ENCODE results near the gene CLCN1. TPM values are rescaled to one million over a fixed set of nuclear protein-coding genes. Genes with fewer than 3 reads are reported as not detected.

CLCN1 gene
- polyA plus RNA-seq, 3 donors = 0.04 to 0.76 (median 0.11) TPM

- Histone ChIP-seq H3K4me2 (replicated peaks; ENCODE audit: extremely low read depth, low read length, poor library complexity, severe bottlenecking) (no peak overlapping the region), H3K9ac (ENCODE audit: insufficient read depth, low read length, poor library complexity, severe bottlenecking) (no peak overlapping the region), H3K36me3 (replicated peaks in 1 of 2; ENCODE audit: control insufficient read depth in 1 of 2, insufficient read depth in 2 of 2, low read length in 2 of 2) (peaks cover 60 to 72% of the 10 kb centered on the region in 2 donors), H3K27ac (ENCODE audit: low read depth in 1 of 2, low read length in 2 of 2) (peak overlapping the region; percentile 10 to 99), H3K79me2 (ENCODE audit: insufficient read depth, low read length) (peaks cover 62% of the 10 kb centered on the region), H3K9me3 (replicated peaks in 1 of 2; ENCODE audit: control insufficient read depth in 1 of 2, insufficient read depth in 1 of 2, low read length in 2 of 2) (no peaks in the 10 kb centered on the region), H2AFZ (ENCODE audit: insufficient read depth, low read depth, low read length, poor library complexity, severe bottlenecking) (no peak overlapping the region), H4K20me1 (ENCODE audit: insufficient read depth, low read length) (peaks cover 97% of the 10 kb centered on the region), H3K4me1 (ENCODE audit: control insufficient read depth in 1 of 2, insufficient read depth in 2 of 2, low read length in 2 of 2) (peaks cover 50 to 83% of the 10 kb centered on the region in 2 donors), H3K4me3 (replicated peaks in 1 of 3; ENCODE audit: low read depth in 2 of 3, low read length in 3 of 3) (no peak overlapping the region), H3K27me3 (ENCODE audit: control insufficient read depth in 2 of 2, insufficient read depth in 2 of 2, low read length in 2 of 2) (no peaks in the 10 kb centered on the region)
- H3K4me3 Mint-ChIP-seq = no peak overlapping the region
- H3K9me3 Mint-ChIP-seq = no peaks in the 10 kb centered on the region
- peaks cover 54% of the 10 kb centered on the region for H3K4me1 Mint-ChIP-seq
- H3K27me3 Mint-ChIP-seq (ENCODE audit: low read depth in 3 of 3) = no peaks in the 10 kb centered on the region
- DNase-seq = no peak
- intact Hi-C loops (cut with micrococcal nuclease) = no loop called here
- 90% methylated on average over 14 of the region's 15 CpGs for WGBS (ENCODE audit: insufficient coverage)
- H3K27ac Mint-ChIP-seq = peak overlapping the region; percentile 35 to 87 (median 81)
- H3K36me3 Mint-ChIP-seq = peaks cover 0 to 48% of the 10 kb centered on the region in 2 donors
- no peak for TF ChIP-seq CTCF (IDR thresholded peaks at IDR 0.05)
Measured at GRCh38 chr7:143389316-143390103, 73.6 kb downstream of the CLCN1 start.

DNA sequence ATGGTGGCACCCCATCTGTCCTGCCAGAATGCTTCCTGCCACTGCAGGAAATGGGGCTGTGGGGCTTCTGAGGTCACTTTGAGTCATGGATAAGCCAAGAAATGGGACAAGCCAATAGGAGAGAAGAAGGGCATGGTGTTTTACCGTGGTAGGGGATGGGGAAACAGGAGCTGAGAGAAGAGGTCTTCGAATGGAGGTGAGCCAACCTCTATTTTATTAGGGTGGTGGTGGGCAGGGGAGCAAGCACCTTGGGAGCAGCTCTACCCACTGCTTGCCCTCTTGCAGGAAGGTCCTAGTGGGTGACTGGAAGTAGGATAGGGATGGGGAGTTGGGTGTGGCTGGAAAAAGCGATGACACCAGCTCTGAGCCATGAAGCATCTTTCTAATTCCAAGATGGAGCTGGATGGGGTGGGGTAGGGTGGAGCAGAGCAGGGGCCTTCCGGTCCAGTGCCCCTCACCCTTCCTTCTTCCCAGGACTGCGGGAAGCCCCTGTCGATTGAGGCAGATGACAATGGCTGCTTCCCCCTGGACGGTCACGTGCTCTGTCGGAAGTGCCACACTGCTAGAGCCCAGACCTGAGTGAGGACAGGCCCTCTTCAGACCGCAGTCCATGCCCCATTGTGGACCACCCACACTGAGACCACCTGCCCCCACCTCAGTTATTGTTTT, 74.3 kb downstream of the CLCN1 start:
- no peak overlapping the region for H2AFZ ChIP-seq (ENCODE audit: insufficient read depth, low read depth, low read length, poor library complexity, severe bottlenecking)

More for the DNA sequence above, 74.3 kb downstream of the CLCN1 start:
- peaks cover 54% of the 10 kb centered on the region for H3K79me2 ChIP-seq (ENCODE audit: insufficient read depth, low read length)
- H3K9ac ChIP-seq (ENCODE audit: insufficient read depth, low read length, poor library complexity, severe bottlenecking) = no peak overlapping the region
- Mint-ChIP-seq H3K27ac (peak overlapping the region; percentile 35 to 87 (median 81)), H3K4me3 (no peak overlapping the region), H3K27me3 (ENCODE audit: low read depth in 3 of 3) (no peaks in the 10 kb centered on the region), H3K36me3 (peaks cover 0 to 48% of the 10 kb centered on the region in 2 donors), H3K9me3 (no peaks in the 10 kb centered on the region), H3K4me1 (peaks cover 61% of the 10 kb centered on the region)
- peaks cover 97% of the 10 kb centered on the region for H4K20me1 ChIP-seq (ENCODE audit: insufficient read depth, low read length)
- intact Hi-C loops (cut with micrococcal nuclease) = no loop called here
- 89% methylated on average over 8 of the region's 10 CpGs for WGBS (ENCODE audit: insufficient coverage)
- H3K4me1 ChIP-seq (ENCODE audit: control insufficient read depth in 1 of 2, insufficient read depth in 2 of 2, low read length in 2 of 2) = peaks cover 51 to 82% of the 10 kb centered on the region in 2 donors
- H3K4me2 ChIP-seq (replicated peaks; ENCODE audit: extremely low read depth, low read length, poor library complexity, severe bottlenecking) = no peak overlapping the region
- no peaks in the 10 kb centered on the region for H3K9me3 ChIP-seq (replicated peaks in 1 of 2; ENCODE audit: control insufficient read depth in 1 of 2, insufficient read depth in 1 of 2, low read length in 2 of 2)
- H3K27ac ChIP-seq (ENCODE audit: low read depth in 1 of 2, low read length in 2 of 2) = peak overlapping the region in 1 of 2 donors; percentile 99
- no peaks in the 10 kb centered on the region for H3K27me3 ChIP-seq (ENCODE audit: control insufficient read depth in 2 of 2, insufficient read depth in 2 of 2, low read length in 2 of 2)
- DNase-seq = no peak
- TF ChIP-seq CTCF (IDR thresholded peaks at IDR 0.05) = no peak
- H3K4me3 ChIP-seq (replicated peaks in 1 of 3; ENCODE audit: low read depth in 2 of 3, low read length in 3 of 3) = no peak overlapping the region
- H3K36me3 ChIP-seq (replicated peaks in 1 of 2; ENCODE audit: control insufficient read depth in 1 of 2, insufficient read depth in 2 of 2, low read length in 2 of 2) = peaks cover 57 to 70% of the 10 kb centered on the region in 2 donors
